Measurements from ENCODE around the gene TRIM69.

TRIM69 gene

DNA sequence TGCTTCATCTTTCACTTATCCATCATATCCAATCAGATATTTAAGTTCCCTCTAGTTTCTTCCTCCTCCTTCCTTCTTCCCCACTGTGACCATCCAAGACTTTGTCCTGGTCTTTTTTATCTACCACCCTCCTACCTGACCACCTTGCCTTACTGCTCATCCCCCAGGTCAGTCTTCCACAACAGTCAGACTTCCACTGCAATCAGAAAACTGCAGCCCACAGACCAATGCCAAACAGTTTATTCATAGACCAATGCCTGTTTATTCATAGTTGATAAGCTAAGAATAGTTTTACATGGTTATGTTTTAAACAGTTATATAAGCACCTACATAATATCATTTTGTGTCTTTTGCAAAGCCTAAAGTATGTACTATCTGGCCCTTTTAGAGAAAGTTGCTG is 65.5 kb downstream of the TRIM69 start:
- DNase-seq (ENCODE audit: low read depth) = no peak
- H3K4me3 ChIP-seq (ENCODE audit: low read depth, low read length) = no peak overlapping the region
- TF ChIP-seq, protein P1, sequence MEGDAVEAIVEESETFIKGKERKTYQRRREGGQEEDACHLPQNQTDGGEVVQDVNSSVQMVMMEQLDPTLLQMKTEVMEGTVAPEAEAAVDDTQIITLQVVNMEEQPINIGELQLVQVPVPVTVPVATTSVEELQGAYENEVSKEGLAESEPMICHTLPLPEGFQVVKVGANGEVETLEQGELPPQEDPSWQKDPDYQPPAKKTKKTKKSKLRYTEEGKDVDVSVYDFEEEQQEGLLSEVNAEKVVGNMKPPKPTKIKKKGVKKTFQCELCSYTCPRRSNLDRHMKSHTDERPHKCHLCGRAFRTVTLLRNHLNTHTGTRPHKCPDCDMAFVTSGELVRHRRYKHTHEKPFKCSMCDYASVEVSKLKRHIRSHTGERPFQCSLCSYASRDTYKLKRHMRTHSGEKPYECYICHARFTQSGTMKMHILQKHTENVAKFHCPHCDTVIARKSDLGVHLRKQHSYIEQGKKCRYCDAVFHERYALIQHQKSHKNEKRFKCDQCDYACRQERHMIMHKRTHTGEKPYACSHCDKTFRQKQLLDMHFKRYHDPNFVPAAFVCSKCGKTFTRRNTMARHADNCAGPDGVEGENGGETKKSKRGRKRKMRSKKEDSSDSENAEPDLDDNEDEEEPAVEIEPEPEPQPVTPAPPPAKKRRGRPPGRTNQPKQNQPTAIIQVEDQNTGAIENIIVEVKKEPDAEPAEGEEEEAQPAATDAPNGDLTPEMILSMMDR (conservative IDR thresholded peaks at IDR 0.05; ENCODE audit: low read depth, low read length) = no peak

DNA sequence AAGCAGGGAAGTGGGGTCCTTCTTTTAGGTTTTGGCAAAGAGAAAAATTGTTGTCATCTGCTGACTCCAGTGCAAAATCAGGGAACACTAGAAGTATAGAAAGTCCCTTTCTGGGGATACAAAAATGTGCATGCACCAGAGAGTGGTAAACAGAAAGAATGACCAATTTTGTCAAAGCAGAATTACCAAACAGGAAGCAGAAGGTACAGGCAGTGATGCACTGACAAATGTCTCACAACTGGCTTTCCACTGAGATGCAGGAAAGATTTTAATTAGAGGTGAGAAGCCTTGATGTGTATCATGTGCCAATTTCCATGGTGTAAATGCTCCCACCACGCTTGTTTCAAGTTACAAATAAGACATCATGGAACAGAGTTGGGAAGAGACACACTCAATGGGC is 66.0 kb downstream of the TRIM69 start:
- H3K4me3 ChIP-seq (ENCODE audit: low read depth, low read length) = no peak overlapping the region
- TF ChIP-seq, protein P1 (conservative IDR thresholded peaks at IDR 0.05; ENCODE audit: low read depth, low read length) = no peak
- DNase-seq (ENCODE audit: low read depth) = no peak

DNA sequence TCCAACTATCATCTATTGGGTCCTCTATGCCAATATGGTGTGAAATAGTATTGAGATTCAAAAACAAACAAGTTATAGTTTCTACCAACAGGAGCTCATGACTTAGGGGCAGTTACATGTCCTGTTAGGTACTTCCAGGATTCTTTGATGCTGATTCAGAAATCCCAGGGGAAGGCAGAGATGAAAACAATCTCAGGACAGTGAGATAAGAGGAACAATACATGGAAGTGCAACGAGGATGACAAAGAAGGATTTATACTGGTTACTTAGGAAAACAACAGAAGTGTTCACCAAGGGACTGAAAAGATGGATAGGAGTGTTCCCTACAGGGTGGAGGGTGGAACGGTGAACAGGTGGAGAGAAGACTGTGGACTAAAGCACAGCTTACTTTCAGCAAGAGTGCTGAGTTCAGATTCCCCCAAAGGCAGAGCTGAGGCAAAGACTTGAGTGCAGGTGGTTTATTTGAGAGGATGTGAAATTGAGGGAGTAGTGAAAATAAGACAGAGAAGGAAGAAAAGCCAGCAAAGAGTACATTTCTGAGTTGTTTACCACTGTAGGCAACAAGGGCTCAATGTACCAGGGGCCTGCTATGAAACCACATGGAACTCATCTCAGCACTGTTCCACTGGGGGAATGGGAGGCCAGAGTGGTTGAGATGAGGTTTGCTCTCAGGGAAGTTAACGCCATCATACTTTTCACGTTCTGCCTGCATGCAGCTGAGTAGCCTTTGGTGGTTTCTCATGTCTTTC is 68.1 kb downstream of the TRIM69 start:
- TF ChIP-seq, protein P1 (conservative IDR thresholded peaks at IDR 0.05; ENCODE audit: low read depth, low read length) = no peak
- no peak for DNase-seq (ENCODE audit: low read depth)
- no peak overlapping the region for H3K4me3 ChIP-seq (ENCODE audit: low read depth, low read length)

DNA sequence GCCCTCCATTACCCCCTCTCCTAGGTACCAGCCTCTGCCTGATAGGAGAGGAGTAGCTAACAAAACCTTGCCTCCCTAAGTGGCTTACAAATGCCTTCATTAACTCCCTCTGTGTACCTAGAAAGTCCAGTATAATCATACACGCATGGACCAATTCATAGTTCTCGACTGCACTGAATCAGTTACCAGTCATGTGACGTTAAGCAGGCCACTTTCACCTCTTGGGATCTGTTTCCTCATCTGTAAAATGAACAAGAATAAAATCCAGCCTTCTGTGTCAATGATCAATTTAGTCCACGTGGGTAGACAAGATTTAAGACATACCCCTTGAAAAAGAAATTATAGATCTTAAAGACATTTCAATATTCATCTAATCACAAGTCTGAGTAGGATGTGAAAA is 72.2 kb downstream of the TRIM69 start:
- DNase-seq (ENCODE audit: low read depth) = no peak
- TF ChIP-seq, protein P1 (conservative IDR thresholded peaks at IDR 0.05; ENCODE audit: low read depth, low read length) = no peak

DNA sequence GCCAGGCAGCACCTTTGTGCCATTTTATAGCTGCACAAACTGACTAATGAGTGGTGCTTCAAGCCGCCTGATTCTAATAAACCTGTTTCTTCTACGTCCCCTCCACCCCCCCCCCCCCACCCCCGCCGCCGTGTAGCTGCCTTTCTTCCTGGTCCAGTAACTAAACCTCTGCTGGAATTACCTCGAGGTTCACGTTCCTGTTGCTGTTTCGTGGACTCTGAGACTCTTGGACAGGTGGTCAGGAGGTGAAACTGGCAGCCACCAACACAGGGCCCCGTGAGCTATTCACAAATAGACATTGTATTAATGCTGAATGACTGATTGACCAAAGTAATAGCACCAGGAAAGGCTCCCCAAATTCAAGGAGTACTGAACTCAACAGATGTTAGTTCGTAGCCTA is 73.9 kb downstream of the TRIM69 start:
- TF ChIP-seq, protein P1 (conservative IDR thresholded peaks at IDR 0.05; ENCODE audit: low read depth, low read length) = no peak
- DNase-seq (ENCODE audit: low read depth) = no peak
- no peak overlapping the region for H3K4me3 ChIP-seq (ENCODE audit: low read depth, low read length)

More for the DNA sequence above, 72.2 kb downstream of the TRIM69 start:
- H3K4me3 ChIP-seq (ENCODE audit: low read depth, low read length) = no peak overlapping the region

DNA sequence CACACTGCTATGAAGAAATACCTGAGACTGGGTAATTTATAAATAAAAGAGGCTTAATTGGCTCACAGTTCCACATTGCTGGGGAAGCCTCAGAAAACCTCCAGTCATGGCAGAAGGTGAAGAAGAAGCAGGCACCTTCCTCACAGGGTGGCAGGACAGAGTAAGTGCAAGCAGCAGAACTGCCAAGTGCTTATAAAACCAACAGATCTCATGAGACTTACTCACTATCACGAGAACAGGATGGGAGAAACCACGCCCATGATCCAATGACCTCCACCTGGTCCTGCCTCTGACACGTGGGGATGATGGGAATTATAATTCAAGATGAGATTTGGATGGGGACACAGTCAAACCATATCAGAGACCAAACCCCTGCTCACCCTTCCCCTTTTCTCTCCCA is 75.0 kb downstream of the TRIM69 start:
- DNase-seq (ENCODE audit: low read depth) = no peak
- TF ChIP-seq, protein P1 (conservative IDR thresholded peaks at IDR 0.05; ENCODE audit: low read depth, low read length) = no peak
- H3K4me3 ChIP-seq (ENCODE audit: low read depth, low read length) = no peak overlapping the region

DNA sequence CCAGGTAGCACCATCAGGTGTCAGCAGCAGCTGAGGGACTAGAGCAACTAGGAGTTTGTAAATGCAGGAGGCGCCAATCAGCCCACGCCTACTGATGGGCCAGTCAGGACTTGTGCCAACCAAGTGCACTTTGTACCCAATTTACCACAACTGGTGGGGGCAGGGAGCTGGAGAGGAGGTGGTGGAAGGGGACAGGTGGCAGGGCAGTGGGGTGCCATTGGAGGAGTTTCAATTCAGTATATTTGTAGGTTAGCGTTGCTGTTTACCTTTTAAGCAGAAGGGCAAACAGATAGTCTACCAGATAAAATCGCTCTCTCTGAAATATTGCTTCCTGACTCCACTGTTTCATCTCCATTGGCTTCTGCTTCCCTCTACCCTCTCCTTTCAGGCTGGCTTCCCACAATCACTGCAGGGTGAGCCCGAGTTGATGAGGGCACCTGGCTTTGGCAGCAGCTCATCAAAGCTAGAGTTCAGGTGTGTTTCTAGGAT is 75.7 kb downstream of the TRIM69 start:
- no peak for DNase-seq (ENCODE audit: low read depth)
- H3K4me3 ChIP-seq (ENCODE audit: low read depth, low read length) = no peak overlapping the region
- TF ChIP-seq, protein P1 (conservative IDR thresholded peaks at IDR 0.05; ENCODE audit: low read depth, low read length) = no peak
